ENCODE results near the gene VGLL4.
"Not testable (repeated sequence)": the region's sequence is repeated elsewhere in the genome, so short reads cannot be mapped to it uniquely, and the experiment has no call there.

VGLL4 gene

GRCh38 chr3:11604139-11604892 is 39.4 kb downstream of the VGLL4 start:
- no peak for DNase-seq

GRCh38 chr3:11603628-11604027 is 40.1 kb downstream of the VGLL4 start:
- DNase-seq, result no peak

GRCh38 chr3:11602886-11603527 is 40.7 kb downstream of the VGLL4 start:
- DNase-seq, result no peak

GRCh38 chr3:11602239-11602840 is 41.4 kb downstream of the VGLL4 start:
- DNase-seq, result no peak

- DNase-seq, result no peak
These were observed 42.1 kb downstream of the VGLL4 start for GRCh38 chr3:11601446-11602238.

- no peak for DNase-seq
These were observed 43.0 kb downstream of the VGLL4 start for GRCh38 chr3:11600501-11601282.

- peak; percentile 1 for DNase-seq
These were observed 47.3 kb downstream of the VGLL4 start for GRCh38 chr3:11596387-11596786.

GRCh38 chr3:11595024-11595423 is 48.7 kb downstream of the VGLL4 start:
- not testable (repeated sequence) for DNase-seq

- DNase-seq, result no peak
These were observed 50.2 kb downstream of the VGLL4 start for GRCh38 chr3:11593318-11594034.

GRCh38 chr3:11592445-11593298 is 51.0 kb downstream of the VGLL4 start:
- DNase-seq, result no peak

- no peak for DNase-seq
These were observed 52.1 kb downstream of the VGLL4 start for GRCh38 chr3:11591391-11592282.

- DNase-seq, result no peak
These were observed 52.7 kb downstream of the VGLL4 start for GRCh38 chr3:11591002-11591355.

- no peak for DNase-seq
These were observed 54.0 kb downstream of the VGLL4 start for GRCh38 chr3:11589706-11590105.

GRCh38 chr3:11588755-11589154 is 55.0 kb downstream of the VGLL4 start:
- DNase-seq, result no peak

GRCh38 chr3:11588338-11588737 is 55.4 kb downstream of the VGLL4 start:
- no peak for DNase-seq

GRCh38 chr3:11587766-11588165 is 55.9 kb downstream of the VGLL4 start:
- no peak for DNase-seq

- DNase-seq, result no peak
These were observed 59.1 kb downstream of the VGLL4 start for GRCh38 chr3:11584570-11584969.

GRCh38 chr3:11583638-11584046 is 60.1 kb downstream of the VGLL4 start:
- no peak for DNase-seq

GRCh38 chr3:11583235-11583634 is 60.5 kb downstream of the VGLL4 start:
- DNase-seq, result no peak

Data from NCI-H1105 treated with DMSO at 0.1 percent for 48 hours (cell line).